GM12873 (cell line): ENCODE results near the gene TAS2R20.

Experiments
- CTCF ChIP-seq: IDR thresholded peaks from 2 replicates; pipeline ENCODE4 v1.5.1; 2012; ENCODE audit warnings: low read depth, mild to moderate bottlenecking, moderate library complexity, low read length, control low read depth; ENCODE audit not compliant: insufficient read depth; ENCODE audit errors: missing control alignments

Gene TAS2R20

GRCh38 chr12:10974965-10975364 lies 23.1 kb downstream of the TAS2R20 start:
- no peak for TF ChIP-seq CTCF

GRCh38 chr12:10968765-10969456 lies 29.2 kb downstream of the TAS2R20 start:
- no peak for TF ChIP-seq CTCF

DNA sequence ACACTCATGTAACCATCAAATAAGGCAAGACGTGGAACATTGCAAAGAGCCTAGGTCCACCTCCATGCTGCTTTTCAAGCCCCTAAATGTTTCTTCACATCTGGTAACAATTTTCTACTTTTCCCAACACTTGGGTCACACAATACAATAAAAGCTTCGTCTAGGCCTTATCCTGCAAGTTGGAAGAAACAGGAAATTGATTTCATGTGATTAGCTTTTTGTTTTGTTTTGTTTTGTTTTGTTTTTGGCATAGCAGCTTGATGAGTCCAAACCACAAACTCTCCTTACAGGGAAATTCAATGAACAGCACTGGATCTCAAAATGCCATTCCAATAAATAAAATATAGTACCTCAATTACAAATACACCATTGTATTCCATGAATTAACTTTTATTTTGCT lies 30.7 kb downstream of the TAS2R20 start:
- TF ChIP-seq CTCF = no peak

GRCh38 chr12:10966314-10966713 lies 31.8 kb downstream of the TAS2R20 start:
- no peak for TF ChIP-seq CTCF

DNA sequence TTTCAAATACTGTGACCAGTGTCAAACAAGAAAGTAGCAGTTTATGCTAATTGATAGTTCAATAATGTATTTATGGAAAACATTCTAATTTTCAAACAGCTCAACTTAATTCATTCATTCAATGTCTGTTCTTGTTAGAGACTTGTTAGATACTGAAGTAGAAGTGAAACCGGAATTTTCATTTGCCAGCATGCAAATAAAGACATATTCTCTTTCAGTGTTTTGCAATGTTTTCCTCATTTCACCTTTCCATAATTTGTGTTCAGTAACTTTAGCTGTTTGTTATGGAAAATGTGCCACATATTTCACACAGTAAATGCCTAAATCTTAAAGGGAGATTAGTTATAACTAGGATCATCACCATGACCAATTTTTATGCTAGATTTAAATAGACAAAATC lies 32.6 kb downstream of the TAS2R20 start:
- no peak for TF ChIP-seq CTCF

- TF ChIP-seq CTCF = no peak
These were observed 37.9 kb downstream of the TAS2R20 start for GRCh38 chr12:10960211-10960610.

- TF ChIP-seq CTCF = no peak
These were observed 38.3 kb downstream of the TAS2R20 start for GRCh38 chr12:10959804-10960203.
